CD4-positive, alpha-beta T cell treated with Interleukin-6 for 4 hours (primary cell): ENCODE data around the gene MYDGF.

Source experiments
- DNase-seq: peaks from one replicate; pipeline ENCODE4 v3.0.0-alpha.2; 2020; ENCODE audit warnings: mixed read lengths

Gene MYDGF

GRCh38 chr19:4640247-4641000, 29.7 kb downstream of the MYDGF start:
- no peak for DNase-seq

- DNase-seq = peak; percentile 10
Measured at GRCh38 chr19:4639531-4640246, 30.5 kb downstream of the MYDGF start.

DNA sequence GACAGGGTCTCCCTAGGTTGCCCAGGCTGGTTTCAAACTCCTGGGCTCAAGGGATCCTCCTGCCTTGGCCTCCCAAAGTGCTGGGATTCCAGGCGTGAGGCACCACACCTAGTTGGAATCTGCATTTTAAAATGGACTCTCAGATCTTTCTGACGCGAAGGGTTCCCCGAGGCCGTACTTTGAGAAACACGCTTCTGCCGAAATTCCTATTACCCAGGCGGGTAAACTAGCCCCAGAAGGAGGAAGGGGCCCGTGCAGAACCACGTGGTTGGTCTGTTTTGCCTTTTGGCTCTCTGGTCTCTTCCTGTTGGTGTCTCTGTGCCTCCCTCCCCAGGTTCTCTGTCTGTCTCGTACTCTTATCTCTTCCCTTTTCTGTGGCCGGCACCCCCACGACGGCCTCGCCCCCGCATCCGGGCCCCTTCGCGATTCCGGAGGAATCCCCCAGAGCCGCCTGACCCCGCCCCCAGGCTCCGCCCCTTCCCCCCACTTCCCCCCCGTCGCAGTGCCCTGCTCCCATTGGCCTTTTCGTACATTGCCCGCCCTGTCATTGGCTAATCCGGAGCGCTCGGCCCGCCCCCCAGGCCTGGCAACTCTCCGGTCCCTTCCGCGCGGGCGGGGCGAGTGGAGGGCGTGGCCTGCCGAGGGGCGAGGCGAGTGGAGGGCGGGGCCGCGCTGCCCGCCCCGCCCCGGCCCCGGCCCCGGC, 31.2 kb downstream of the MYDGF start, which contains the start of gene TNFAIP8L1:
Gene TNFAIP8L1, plus strand, starts transcription at position 689 of the 703 bp plus-strand sequence. CDS start 12,354 bp downstream, outside the sequence.
- peak; percentile 100 for DNase-seq

GRCh38 chr19:4638317-4638716, 31.8 kb downstream of the MYDGF start:
- DNase-seq = no peak

GRCh38 chr19:4636761-4637160, 33.4 kb downstream of the MYDGF start:
- no peak for DNase-seq

- peak; percentile 84 for DNase-seq
Measured at GRCh38 chr19:4636151-4636717, 33.9 kb downstream of the MYDGF start.

DNA sequence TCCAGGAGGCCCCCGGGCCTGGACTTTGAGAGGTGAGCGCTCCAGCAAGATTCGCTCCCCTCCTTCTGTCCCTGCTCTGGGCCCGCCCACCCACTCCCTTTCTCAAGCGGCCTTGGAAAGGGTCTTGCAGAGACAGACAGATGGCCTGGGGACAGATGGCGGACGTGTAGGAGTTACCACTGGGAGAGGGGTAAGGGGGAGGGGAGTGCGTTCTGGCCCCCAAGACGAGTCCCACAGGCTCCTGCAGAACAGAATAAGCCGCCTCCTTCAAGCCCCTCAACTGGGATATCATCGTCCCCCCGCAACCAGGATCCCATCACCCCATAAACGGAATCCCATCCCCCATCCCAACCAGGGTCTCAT, 34.4 kb downstream of the MYDGF start:
- no peak for DNase-seq

DNA sequence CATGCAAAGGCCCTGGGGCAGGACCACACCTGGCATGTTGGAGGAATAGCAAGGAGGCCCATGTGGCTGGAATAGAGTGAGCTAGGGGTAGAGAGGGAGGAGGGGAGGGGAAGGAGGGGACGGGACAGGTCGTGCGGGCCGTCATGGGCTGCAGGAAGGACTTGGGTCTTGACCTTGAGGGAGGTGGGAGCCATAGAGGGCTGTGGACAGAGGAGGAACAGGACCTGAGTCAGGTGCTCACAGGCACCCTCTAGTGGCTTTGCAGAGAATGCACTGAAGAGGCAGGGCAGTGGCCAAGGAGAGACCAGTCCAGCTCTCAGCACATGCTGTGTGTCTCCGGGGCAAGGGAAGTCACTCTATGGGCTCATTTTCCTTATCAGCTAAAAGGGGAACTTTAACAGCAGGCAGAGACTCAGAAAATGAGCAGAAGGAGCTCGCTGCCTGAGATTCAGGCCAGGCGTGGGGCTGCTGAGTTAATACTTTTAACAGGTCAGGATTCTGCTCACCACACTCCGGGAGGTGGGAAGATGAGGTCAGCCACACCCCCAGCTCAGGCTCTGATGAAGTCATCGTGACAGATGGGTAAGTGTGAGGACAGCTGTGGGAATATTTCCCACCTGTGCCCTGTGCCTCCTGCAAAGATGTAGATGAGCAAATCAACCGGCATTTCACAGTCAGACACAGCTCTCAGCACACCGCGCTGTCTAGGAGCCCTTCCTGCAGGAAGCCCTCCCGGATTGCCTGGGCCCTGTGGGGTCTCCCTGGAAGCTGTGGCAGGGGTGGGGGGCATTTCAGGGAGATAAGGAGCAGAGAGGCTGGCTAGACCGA, 36.8 kb downstream of the MYDGF start:
- DNase-seq = peak; percentile 62

- no peak for DNase-seq
Measured at GRCh38 chr19:4624733-4625362, 45.3 kb downstream of the MYDGF start.

DNA sequence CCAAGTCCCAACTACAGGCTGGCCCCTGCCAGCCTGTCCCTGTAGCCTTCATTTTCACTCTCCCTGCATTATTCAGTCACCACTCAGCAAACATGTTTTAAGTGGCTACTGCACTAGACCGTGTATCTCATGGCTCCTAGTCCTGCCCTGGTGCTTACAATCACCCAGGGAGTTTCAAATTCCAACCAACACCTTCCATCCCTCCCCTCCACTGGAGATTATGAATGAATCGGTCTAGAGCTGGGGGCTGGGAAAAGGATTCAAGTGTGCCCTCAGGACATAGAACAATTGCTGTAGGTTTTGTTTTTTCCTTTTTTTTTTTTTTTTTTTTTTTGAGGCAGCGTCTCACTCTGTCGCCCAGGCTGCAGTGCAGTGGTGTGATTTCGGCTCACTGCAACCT, 45.8 kb downstream of the MYDGF start:
- no peak for DNase-seq

GRCh38 chr19:4622695-4623421, 47.3 kb downstream of the MYDGF start:
- DNase-seq = no peak

DNA sequence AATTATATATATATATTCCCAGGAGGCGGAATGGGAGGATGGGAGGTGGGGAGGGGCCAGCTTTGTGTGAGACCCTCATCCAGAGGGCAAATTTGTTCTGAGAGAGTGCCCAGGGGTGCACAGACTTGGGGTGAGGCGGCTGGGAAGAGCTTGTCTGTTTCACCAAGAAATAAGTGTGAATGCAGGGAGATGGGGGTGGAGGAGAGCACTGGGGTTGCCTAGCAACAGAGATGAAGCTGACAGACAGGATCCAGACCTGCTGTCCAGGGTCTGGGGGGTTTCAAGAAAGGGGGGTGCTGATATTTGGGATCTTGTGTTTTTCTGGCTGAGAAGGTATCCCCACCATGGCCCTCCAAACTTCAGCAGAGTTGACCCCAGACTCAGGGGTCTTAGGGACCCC, 49.5 kb downstream of the MYDGF start:
- no peak for DNase-seq

DNA sequence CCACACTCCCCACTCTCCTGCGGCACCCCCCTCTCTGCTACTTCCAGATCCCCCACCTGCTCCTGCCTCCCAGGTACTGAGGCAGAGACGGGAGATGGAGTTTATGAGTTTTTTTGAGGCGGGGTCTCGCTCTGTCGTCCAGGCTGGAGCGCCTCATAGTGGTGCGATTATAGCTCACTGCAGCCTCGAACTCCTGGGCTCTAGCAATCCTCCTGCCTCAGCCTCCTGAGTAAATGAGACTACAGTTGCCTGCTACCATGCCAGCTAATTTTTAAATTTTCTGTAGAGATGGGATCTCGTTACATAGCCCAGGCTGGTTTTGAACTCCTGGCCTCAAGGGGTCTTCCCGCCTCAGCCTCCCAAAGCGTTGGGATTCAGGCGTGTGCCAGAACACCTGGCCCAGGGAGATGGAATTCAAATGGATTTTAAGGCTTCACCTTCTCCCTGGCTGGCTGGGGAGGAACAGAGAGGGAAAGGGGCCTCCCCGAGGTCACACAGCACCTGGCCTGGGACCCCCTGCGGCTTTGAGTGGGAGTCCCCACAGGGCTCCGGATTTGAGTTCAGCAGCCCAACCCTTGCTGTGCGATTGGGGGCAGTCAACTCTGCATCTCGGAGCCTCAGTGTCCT, 50.4 kb downstream of the MYDGF start:
- no peak for DNase-seq

DNA sequence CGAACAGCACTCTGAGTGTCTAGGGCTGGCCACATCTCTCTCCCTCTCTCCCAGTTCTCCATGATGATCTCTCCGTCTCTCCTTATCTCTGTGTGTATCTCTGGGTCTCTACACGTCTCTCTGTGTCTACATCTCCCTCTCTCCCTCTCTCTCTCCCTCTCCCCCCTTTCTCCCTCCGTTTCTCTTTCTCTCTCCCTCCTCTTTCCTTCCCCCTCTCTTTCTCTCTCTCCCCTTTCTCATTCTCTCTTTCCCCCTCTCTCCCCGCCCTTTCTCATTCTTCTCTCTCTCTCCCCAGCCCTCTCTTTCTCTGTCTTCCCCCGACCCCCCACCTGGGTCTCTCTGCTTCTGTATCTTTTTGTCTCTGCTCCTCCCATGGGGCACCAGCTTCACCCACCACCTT, 52.1 kb downstream of the MYDGF start:
- DNase-seq = no peak

GRCh38 chr19:4613254-4613751, 56.8 kb downstream of the MYDGF start:
- no peak for DNase-seq

GRCh38 chr19:4609878-4610511, 60.1 kb downstream of the MYDGF start:
- no peak for DNase-seq
